Immature natural killer cell (primary cell): Measurements from ENCODE around the gene TRMT112. TPM values are rescaled to one million over a fixed set of nuclear protein-coding genes. Genes with fewer than 3 reads are reported as not detected.

ENCODE experiments used
- DNase-seq, 3 donors: peaks; one replicate each; pipeline ENCODE4 v3.0.0; 2022; ENCODE audit warnings: mixed read lengths in 1 of 3
- H3K27ac Mint-ChIP-seq, 6 donors: one replicate each; pipeline ENCODE4 v1.8.0; 2020; ENCODE audit warnings: mixed read lengths in 6 of 6, mild to moderate bottlenecking in 5 of 6, inconsistent platforms in 4 of 6, moderate library complexity in 3 of 6
- H3K27me3 Mint-ChIP-seq, 3 donors: one replicate each; pipeline ENCODE4 v1.8.0; 2020 to 2021; ENCODE audit warnings: low read depth in 3 of 3, mild to moderate bottlenecking in 3 of 3, mixed read lengths in 3 of 3, moderate library complexity in 3 of 3, inconsistent platforms in 1 of 3
- H3K36me3 Mint-ChIP-seq, 3 donors: one replicate each; pipeline ENCODE4 v1.8.0; 2020; ENCODE audit warnings: mixed read lengths in 3 of 3, inconsistent platforms in 2 of 3, mild to moderate bottlenecking in 2 of 3
- H3K4me1 Mint-ChIP-seq, 2 donors: one replicate each; pipeline ENCODE4 v1.8.0; 2020; ENCODE audit warnings: inconsistent platforms in 2 of 2, mild to moderate bottlenecking in 2 of 2, mixed read lengths in 2 of 2, moderate library complexity in 1 of 2
- H3K4me3 Mint-ChIP-seq, 5 donors: one replicate each; pipeline ENCODE4 v1.8.0; 2020; ENCODE audit warnings: mild to moderate bottlenecking in 5 of 5, mixed read lengths in 5 of 5, inconsistent platforms in 3 of 5, moderate library complexity in 3 of 5
- H3K9me3 Mint-ChIP-seq, 6 donors: one replicate each; pipeline ENCODE4 v1.8.0; 2020; ENCODE audit warnings: mild to moderate bottlenecking in 6 of 6, mixed read lengths in 6 of 6, inconsistent platforms in 4 of 6, moderate library complexity in 3 of 6
- polyA plus RNA-seq, 3 donors: library from polyadenylated mRNA; unstranded; fragments of 300-500 nt; fragmentation: Illumina TruSeq; gene quantifications; one replicate each; pipeline ENCODE4 v1.2.3, GENCODE V29; 2021

The TRMT112 gene
- polyA plus RNA-seq, 3 donors from 2014 or later, result 216 to 464 (median 322) TPM

GRCh38 chr11:64356498-64357411 lies 39.4 kb upstream of the TRMT112 start:
- Mint-ChIP-seq H3K9me3 (no peaks in the 10 kb centered on the region), H3K4me3 (peak overlapping the region in 3 of 5 donors; percentile 31 to 55 (median 51)), H3K4me1 (peaks cover 17 to 28% of the 10 kb centered on the region in 2 donors), H3K27me3 (no peaks in the 10 kb centered on the region), H3K27ac (peak overlapping the region in 5 of 6 donors; percentile 31 to 65 (median 53)), H3K36me3 (peaks cover 0 to 8% (median 3%) of the 10 kb centered on the region in 3 donors)
- DNase-seq, result no peak

GRCh38 chr11:64355078-64355940 lies 38.0 kb upstream of the TRMT112 start:
- Mint-ChIP-seq H3K27me3 (no peaks in the 10 kb centered on the region), H3K9me3 (no peaks in the 10 kb centered on the region), H3K36me3 (peaks cover 0 to 4% (median 0%) of the 10 kb centered on the region in 3 donors), H3K27ac (no peak overlapping the region), H3K4me3 (no peak overlapping the region), H3K4me1 (peaks cover 10 to 21% of the 10 kb centered on the region in 2 donors)
- DNase-seq, result no peak

- Mint-ChIP-seq H3K4me3 (no peak overlapping the region), H3K9me3 (no peaks in the 10 kb centered on the region), H3K27me3 (peaks cover 0 to 1% (median 0%) of the 10 kb centered on the region in 3 donors), H3K36me3 (peaks cover 0 to 8% (median 0%) of the 10 kb centered on the region in 3 donors), H3K27ac (no peak overlapping the region), H3K4me1 (peaks cover 0 to 11% of the 10 kb centered on the region in 2 donors)
- DNase-seq, result no peak
Measured at GRCh38 chr11:64353715-64354506, 36.6 kb upstream of the TRMT112 start.

GRCh38 chr11:64352995-64353714 lies 35.8 kb upstream of the TRMT112 start:
- H3K4me3 Mint-ChIP-seq, result no peak overlapping the region
- H3K36me3 Mint-ChIP-seq, result peaks cover 0 to 8% (median 0%) of the 10 kb centered on the region in 3 donors
- no peak for DNase-seq
- peaks cover 0 to 9% of the 10 kb centered on the region in 2 donors for H3K4me1 Mint-ChIP-seq
- H3K27me3 Mint-ChIP-seq, result peaks cover 0 to 3% (median 0%) of the 10 kb centered on the region in 3 donors
- no peaks in the 10 kb centered on the region for H3K9me3 Mint-ChIP-seq
- H3K27ac Mint-ChIP-seq, result no peak overlapping the region

DNA sequence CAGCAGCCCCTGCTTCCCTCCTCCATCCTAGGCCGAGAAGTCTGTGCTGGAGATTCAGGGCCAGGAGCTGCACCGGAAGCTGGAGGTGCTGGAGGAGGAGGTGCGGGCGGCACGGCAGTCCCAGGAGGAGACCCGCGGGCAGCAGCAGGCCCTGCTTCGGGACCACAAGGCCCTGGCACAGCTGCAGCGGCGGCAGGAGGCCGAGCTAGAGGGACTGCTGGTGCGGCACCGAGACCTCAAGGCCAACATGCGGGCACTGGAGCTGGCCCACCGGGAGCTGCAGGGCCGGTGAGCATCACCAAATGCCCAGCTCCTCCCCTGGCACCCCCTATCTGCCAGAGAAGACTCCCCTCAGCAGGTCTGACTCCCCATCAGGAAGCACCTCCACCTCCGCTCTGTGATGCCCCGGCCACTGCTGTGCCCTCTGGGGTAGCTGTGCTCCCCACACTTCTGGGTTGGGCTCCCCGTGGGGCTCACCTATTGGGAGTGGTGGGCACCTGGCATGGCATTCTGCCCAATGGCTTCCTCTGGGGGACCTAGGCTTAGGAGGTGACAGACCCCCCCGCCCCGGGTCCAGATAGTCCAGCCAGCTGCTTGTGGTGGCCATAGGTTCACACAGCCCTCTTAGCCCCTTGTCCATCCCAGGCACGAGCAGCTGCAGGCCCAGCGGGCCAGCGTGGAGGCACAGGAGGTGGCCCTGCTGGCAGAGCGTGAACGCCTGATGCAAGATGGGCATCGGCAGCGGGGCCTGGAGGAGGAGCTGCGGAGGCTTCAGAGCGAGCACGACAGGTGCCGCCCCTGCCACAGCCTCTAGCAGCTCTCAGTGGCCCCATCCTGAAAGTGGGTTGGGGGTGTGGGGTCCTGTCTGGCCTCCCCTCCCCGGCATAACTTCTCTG lies 35.0 kb upstream of the TRMT112 start:
- Mint-ChIP-seq H3K27ac (no peak overlapping the region), H3K36me3 (peaks cover 0 to 9% (median 0%) of the 10 kb centered on the region in 3 donors), H3K4me3 (no peak overlapping the region), H3K4me1 (peaks cover 0 to 5% of the 10 kb centered on the region in 2 donors), H3K27me3 (peaks cover 0 to 5% (median 0%) of the 10 kb centered on the region in 3 donors), H3K9me3 (no peaks in the 10 kb centered on the region)
- DNase-seq, result no peak

DNA sequence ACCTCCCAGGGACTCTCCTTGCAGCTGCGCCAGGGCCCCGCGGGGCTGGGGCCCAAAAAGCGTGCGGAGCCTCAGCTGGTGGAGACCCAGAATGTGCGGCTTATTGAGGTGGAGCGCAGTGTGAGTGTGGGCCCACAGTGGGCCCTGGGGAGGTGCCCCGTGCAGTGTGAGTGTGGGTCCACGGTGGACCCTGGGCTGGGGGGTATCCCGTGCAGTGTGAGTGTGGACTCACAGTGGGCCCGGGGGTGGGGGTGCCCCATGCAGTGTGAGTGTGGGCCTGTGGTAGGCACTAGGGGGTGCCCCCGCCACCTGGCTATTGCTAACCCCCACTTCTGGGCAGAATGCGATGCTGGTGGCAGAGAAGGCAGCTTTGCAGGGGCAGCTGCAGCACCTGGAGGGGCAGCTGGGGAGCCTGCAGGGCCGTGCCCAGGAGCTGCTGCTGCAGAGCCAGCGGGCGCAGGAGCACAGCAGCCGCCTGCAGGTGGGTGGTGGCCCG lies 33.8 kb upstream of the TRMT112 start:
- Mint-ChIP-seq H3K4me1 (peaks cover 0 to 4% of the 10 kb centered on the region in 2 donors), H3K4me3 (no peak overlapping the region), H3K27me3 (peaks cover 0 to 5% (median 0%) of the 10 kb centered on the region in 3 donors), H3K9me3 (no peaks in the 10 kb centered on the region), H3K27ac (no peak overlapping the region), H3K36me3 (peaks cover 0 to 8% (median 0%) of the 10 kb centered on the region in 3 donors)
- DNase-seq, result no peak

- no peaks in the 10 kb centered on the region for H3K9me3 Mint-ChIP-seq
- no peak overlapping the region for H3K4me3 Mint-ChIP-seq
- DNase-seq, result no peak
- H3K36me3 Mint-ChIP-seq, result peaks cover 0 to 16% (median 3%) of the 10 kb centered on the region in 3 donors
- peaks cover 0 to 5% (median 3%) of the 10 kb centered on the region in 3 donors for H3K27me3 Mint-ChIP-seq
- H3K27ac Mint-ChIP-seq, result peak overlapping the region in 1 of 6 donors; percentile 69
- peaks cover 10 to 11% of the 10 kb centered on the region in 2 donors for H3K4me1 Mint-ChIP-seq
Measured at GRCh38 chr11:64349404-64349803, 32.0 kb upstream of the TRMT112 start.

GRCh38 chr11:64349025-64349387 lies 31.6 kb upstream of the TRMT112 start:
- Mint-ChIP-seq H3K36me3 (peaks cover 0 to 16% (median 3%) of the 10 kb centered on the region in 3 donors), H3K4me1 (peaks cover 10 to 11% of the 10 kb centered on the region in 2 donors), H3K27me3 (peaks cover 0 to 5% (median 3%) of the 10 kb centered on the region in 3 donors), H3K27ac (no peak overlapping the region), H3K9me3 (no peaks in the 10 kb centered on the region), H3K4me3 (no peak overlapping the region)
- no peak for DNase-seq

DNA sequence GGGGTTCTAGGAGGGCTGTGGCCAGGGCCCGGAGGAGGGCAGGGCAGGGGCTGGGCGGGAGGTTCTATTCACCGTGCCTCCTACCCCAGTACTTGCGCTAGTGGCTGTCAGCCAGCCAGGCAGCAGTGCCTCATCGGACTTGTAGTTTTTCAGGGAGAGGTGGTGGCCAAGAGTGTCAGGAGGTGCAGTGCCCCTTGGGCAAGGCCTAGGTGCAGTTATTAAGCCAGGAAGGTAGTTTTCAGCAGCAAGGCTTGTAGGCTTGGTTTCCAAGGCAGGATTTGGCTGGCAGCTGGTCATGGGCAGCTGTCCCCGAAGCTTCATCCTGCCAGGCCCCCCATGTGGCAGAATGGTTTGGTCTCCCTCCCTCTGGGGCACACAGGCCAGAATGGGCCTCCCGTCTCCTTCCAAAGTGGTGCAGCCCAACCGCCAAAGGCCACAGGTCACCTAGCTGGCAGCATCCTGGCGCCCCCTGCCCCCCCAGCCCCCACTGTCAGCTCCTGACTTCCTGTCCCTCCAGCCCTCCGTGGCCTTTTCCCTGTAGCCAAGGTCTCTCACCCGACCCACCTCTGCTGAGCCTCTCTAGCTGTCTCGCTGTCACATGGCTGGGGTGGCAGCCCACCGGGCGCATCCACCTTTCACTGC lies 31.1 kb upstream of the TRMT112 start:
- Mint-ChIP-seq H3K9me3 (no peaks in the 10 kb centered on the region), H3K27ac (no peak overlapping the region), H3K36me3 (peaks cover 0 to 16% (median 3%) of the 10 kb centered on the region in 3 donors), H3K27me3 (peaks cover 0 to 5% (median 3%) of the 10 kb centered on the region in 3 donors), H3K4me1 (peaks cover 10 to 11% of the 10 kb centered on the region in 2 donors), H3K4me3 (no peak overlapping the region)
- DNase-seq, result no peak

DNA sequence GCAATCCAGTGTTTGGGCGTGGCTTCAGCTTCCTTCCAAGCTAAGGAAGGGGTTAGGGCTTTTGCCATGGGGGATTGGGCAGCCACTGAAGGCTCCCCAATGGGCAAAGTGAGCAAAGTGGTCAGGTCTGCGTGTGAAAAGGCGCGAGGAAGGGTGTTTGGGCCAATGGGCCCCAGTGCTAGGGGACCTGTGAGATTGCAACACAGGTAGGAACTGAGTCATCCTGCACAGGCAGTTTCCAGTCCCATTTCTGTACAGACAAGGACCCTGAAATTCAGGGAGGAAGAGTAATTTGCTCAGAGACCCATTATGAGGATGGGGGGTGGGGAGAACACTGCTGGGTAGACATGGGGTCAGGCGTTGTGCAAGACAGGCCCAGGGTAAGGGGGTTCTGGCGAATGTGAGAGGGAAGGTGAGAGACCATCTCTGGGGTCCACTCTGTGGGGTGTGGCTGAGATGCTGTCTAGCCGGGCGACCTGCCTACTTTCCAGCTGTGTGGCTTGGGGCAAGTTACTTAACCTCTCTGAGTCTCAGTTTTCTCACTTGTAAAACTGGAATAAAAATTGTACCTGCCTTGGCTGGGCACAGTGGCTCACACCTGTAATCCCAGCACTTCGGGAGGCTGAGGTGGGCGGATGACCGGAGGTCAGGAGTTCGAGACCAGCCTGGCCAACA lies 30.0 kb upstream of the TRMT112 start:
- DNase-seq, result no peak
- Mint-ChIP-seq H3K36me3 (peaks cover 0 to 16% (median 3%) of the 10 kb centered on the region in 3 donors), H3K4me1 (peaks cover 10 to 14% of the 10 kb centered on the region in 2 donors), H3K9me3 (no peaks in the 10 kb centered on the region), H3K27me3 (peaks cover 0 to 5% (median 3%) of the 10 kb centered on the region in 3 donors), H3K27ac (peak overlapping the region in 1 of 6 donors; percentile 48), H3K4me3 (no peak overlapping the region)

DNA sequence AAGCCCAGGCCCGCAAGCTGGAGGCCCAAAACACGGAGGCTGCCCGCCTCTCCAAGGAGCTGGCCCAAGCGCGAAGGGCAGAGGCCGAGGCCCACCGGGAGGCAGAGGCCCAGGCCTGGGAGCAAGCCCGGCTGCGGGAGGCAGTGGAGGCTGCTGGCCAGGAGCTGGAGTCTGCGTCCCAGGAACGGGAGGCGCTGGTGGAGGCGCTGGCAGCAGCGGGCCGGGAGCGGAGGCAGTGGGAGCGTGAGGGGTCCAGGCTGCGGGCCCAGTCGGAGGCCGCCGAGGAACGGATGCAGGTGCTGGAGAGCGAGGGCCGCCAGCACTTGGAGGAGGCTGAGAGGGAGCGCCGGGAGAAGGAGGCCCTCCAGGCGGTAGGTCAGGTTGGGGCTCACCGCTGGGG lies 27.4 kb upstream of the TRMT112 start:
- Mint-ChIP-seq H3K9me3 (no peaks in the 10 kb centered on the region), H3K4me1 (peaks cover 26 to 34% of the 10 kb centered on the region in 2 donors), H3K27me3 (peaks cover 0 to 8% (median 8%) of the 10 kb centered on the region in 3 donors), H3K4me3 (peak overlapping the region in 1 of 5 donors; percentile 12), H3K27ac (no peak overlapping the region), H3K36me3 (peaks cover 0 to 14% (median 3%) of the 10 kb centered on the region in 3 donors)
- DNase-seq, result no peak
